IPS-18c (cell line): Measurements from ENCODE around the gene SHROOM3.

Experiments used
- H3K4me3 ChIP-seq: 2 replicates; pipeline ENCODE4 v1.7.0; 2013; ENCODE audit warnings: low read depth, mild to moderate bottlenecking, low read length, moderate library complexity; ENCODE audit not compliant: insufficient read depth
- H3K9me3 ChIP-seq: one replicate; pipeline ENCODE4 v1.6.1; 2013; ENCODE audit warnings: mild to moderate bottlenecking, low read length, moderate library complexity; ENCODE audit not compliant: control insufficient read depth, insufficient read depth

Gene SHROOM3

GRCh38 chr4:76741663-76742020, 306.6 kb downstream of the SHROOM3 start:
- H3K4me3 ChIP-seq, result no peak overlapping the region
- H3K9me3 ChIP-seq, result no peaks in the 10 kb centered on the region

- H3K4me3 ChIP-seq, result no peak overlapping the region
- no peaks in the 10 kb centered on the region for H3K9me3 ChIP-seq
These were observed 309.4 kb downstream of the SHROOM3 start for GRCh38 chr4:76744241-76744921.

- no peak overlapping the region for H3K4me3 ChIP-seq
- no peaks in the 10 kb centered on the region for H3K9me3 ChIP-seq
These were observed 310.2 kb downstream of the SHROOM3 start for GRCh38 chr4:76745240-76745639.

DNA sequence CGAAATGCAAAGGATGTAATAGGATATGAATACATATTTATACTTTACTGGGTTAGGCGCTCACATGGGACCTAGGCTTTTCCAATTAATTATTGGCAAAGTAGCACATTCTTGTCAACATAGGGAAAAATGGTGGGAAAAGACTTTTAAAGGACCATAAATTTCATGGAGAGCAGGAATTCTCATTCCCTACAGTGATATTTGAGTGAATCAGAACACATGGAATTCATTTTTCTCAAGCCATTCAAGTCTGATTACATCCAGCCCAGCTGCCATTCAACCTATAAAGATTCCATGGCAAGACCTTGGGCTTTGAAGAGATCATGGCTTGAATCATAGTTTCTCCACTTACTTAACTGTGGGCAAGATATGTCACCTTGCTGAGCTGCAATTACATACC, 312.5 kb downstream of the SHROOM3 start:
- Histone ChIP-seq H3K4me3 (no peak overlapping the region), H3K9me3 (no peaks in the 10 kb centered on the region)

- no peaks in the 10 kb centered on the region for H3K9me3 ChIP-seq
- no peak overlapping the region for H3K4me3 ChIP-seq
These were observed 313.6 kb downstream of the SHROOM3 start for GRCh38 chr4:76748649-76749048.

GRCh38 chr4:76749355-76749754, 314.3 kb downstream of the SHROOM3 start:
- H3K9me3 ChIP-seq, result no peaks in the 10 kb centered on the region
- no peak overlapping the region for H3K4me3 ChIP-seq

DNA sequence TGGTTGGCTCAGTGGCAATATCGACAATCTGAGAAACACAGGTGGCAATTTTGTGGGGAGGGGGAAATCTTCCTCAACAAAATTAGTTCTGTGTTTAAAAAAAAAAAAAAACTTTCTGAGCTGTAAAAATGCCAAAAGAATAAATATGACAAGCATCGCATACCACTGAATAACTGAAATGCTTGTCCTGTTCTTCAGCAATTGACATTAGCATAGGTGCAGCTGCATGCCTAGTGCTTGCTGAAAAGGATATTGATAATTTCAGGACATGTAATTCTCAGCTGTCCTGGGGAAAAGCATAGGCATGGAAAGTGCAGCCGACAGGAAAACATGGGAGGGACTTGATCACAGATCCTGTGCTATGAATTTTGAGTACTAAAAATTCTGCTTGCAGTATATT, 315.7 kb downstream of the SHROOM3 start:
- no peak overlapping the region for H3K4me3 ChIP-seq
- H3K9me3 ChIP-seq, result no peaks in the 10 kb centered on the region

DNA sequence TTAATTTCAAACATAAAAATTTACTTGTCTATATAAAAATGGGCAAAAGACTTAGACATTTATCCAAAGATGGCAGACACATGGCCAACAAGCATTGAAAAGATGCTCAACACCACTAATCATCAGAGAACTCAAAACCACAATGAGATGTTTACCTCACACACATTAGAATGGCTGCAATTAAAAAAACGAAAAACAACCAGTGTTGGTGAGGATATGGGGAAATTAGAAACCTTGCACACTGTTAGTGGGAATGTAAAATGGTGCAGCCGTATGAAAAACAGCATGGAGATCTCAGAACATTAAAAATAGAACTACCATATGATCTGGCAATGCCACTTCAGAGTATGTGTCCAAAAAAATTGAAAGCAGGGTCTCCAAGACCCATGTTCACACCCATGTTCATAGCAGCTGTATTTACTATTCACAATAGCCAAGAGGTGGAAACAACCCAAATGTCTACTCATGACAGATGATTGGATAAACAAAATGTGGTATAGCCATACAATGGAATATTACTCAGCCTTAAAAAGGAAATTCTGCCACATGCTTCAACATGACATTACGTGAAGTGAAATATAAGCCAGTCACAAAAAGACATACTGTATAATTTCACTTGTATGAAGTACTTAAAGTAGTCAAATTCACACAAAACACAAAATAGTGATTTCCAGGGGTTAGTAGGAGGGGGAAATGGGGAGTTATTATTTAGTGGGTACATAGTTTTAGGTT, 316.7 kb downstream of the SHROOM3 start:
- Histone ChIP-seq H3K4me3 (no peak overlapping the region), H3K9me3 (no peaks in the 10 kb centered on the region)

- H3K9me3 ChIP-seq, result no peaks in the 10 kb centered on the region
- H3K4me3 ChIP-seq, result no peak overlapping the region
These were observed 318.0 kb downstream of the SHROOM3 start for GRCh38 chr4:76752861-76753501.

DNA sequence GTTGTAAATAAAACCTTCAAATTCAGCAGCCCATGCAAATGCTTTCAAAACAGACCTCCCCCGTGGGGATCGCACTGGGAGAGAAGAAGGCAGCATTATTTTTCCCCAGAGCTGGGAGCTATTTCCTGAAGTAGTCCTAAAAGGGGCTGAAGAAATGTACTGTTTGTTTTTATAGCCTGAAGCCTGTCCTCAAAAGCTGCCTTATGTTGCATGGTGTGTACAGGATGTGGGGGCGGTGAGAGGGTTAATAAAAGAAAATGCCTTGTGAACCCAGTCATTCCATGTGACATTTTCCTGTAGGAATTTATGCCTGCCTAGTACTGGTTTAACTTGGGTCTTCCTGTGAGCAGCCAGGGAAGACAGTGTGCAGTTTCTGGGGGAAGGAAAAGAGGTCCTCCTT, 318.8 kb downstream of the SHROOM3 start:
- Histone ChIP-seq H3K4me3 (no peak overlapping the region), H3K9me3 (no peaks in the 10 kb centered on the region)

GRCh38 chr4:76754439-76754838, 319.4 kb downstream of the SHROOM3 start:
- Histone ChIP-seq H3K4me3 (no peak overlapping the region), H3K9me3 (no peaks in the 10 kb centered on the region)

DNA sequence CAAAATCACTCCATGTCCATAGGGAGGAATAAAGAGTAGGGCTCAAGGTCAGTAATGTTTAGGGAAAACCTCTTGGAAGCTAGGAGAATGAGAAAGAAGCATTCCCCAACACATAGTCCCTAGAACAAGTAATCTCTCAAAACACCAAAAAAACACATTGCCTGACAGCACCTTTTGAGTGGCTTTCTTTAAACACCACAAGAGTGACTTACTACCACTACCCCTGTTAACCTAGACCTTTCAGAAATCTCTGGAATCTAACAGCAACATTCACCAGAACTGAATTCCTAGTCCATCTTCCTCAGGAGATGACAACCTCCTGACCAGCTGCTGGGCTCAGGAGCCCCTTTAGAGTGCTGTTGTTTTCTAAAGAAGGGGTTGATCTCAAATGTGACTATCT, 320.7 kb downstream of the SHROOM3 start:
- Histone ChIP-seq H3K4me3 (no peak overlapping the region), H3K9me3 (no peaks in the 10 kb centered on the region)

- H3K9me3 ChIP-seq, result no peaks in the 10 kb centered on the region
- H3K4me3 ChIP-seq, result no peak overlapping the region
These were observed 321.4 kb downstream of the SHROOM3 start for GRCh38 chr4:76756416-76756815.

GRCh38 chr4:76757418-76757939, 322.4 kb downstream of the SHROOM3 start:
- H3K4me3 ChIP-seq, result no peak overlapping the region

DNA sequence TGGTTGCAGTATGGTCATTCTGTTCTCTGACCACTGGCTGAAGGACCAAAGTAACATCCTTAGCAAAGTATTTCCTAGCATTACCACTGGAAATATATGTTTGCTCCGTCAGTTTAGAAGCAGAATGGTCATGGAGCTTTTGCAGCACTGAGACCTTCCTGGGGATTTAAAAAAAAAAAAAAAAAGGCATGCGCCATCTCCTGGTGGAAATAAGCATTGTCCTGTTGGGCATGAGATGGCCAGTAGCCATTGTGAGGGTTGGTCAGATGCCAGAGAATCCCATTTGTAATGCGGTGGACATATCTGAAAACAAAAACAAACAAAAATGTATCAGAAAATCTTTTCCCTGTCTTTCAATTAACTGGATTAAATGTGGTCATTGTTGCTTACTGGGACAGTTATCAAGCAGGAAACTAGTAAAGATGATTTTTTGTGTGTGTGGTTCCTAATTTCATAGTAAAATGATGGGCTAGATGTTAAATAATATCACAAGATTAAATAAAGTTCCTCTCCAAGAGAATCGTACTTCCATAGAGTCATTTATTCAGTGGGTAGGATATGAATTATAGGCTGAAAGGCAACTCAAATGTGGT, 323.4 kb downstream of the SHROOM3 start:
- Histone ChIP-seq H3K4me3 (no peak overlapping the region), H3K9me3 (no peaks in the 10 kb centered on the region)

More at GRCh38 chr4:76757418-76757939, 322.4 kb downstream of the SHROOM3 start:
- no peaks in the 10 kb centered on the region for H3K9me3 ChIP-seq

DNA sequence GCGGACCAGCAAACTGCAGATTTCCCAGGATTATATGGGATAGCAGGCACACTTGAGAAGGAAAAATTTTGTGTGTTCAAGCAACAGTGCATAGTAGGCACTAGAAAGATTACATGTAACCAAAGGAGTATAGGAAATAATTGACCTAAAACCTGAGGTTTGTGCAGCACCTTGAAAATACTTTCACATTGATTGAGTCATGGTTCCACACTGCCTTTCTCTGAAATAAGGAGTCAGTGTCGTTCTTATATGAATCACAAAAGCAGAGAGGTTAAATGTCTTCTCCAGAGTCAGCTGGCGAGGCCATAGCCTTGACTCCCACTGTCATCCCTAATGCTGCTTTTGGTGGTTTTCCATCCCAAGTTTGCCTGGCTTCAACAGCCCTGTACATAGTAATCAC, 324.0 kb downstream of the SHROOM3 start:
- Histone ChIP-seq H3K9me3 (no peaks in the 10 kb centered on the region), H3K4me3 (no peak overlapping the region)

DNA sequence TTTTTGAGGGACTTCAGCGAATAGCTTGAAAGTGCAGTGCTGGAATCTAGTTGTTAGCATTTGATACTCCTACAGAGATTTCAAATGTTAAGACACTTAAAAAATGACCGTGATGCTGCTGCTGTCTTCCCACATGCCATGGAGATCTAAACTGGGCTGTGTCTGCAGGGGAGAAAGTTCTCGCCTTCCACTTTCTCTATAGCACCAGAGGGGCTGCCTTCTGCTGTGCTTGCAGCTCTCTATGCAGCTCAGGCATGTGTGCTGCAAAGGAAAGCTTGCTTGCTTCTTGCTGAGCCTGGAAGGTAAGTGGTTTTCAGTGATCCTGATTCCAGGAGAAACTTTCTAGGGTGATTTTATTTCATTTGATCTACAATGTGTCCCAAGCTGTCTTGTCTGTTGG, 325.2 kb downstream of the SHROOM3 start:
- Histone ChIP-seq H3K9me3 (no peaks in the 10 kb centered on the region), H3K4me3 (no peak overlapping the region)
